Colonic mucosa (tissue), 4 donors: Measurements from ENCODE around the gene PLCH1. TPM values are rescaled to one million over a fixed set of nuclear protein-coding genes. Genes with fewer than 3 reads are reported as not detected.
"Not testable (repeated sequence)": the region's sequence is repeated elsewhere in the genome, so short reads cannot be mapped to it uniquely, and the experiment has no call there.

ENCODE experiments used
- DNase-seq: peaks from one replicate; pipeline ENCODE4 v3.0.0-alpha.2; 2020
- H3K27ac ChIP-seq: fragments of 200-600 bp; one replicate; pipeline ENCODE4 v1.8.0; 2021
- H3K27me3 ChIP-seq: fragments of 200-600 bp; one replicate; pipeline ENCODE4 v1.8.0; 2021
- H3K36me3 ChIP-seq: fragments of 200-600 bp; one replicate; pipeline ENCODE4 v1.8.0; 2021
- H3K4me1 ChIP-seq: fragments of 200-600 bp; one replicate; pipeline ENCODE4 v1.8.0; 2021; ENCODE audit warnings: mild to moderate bottlenecking
- H3K4me3 ChIP-seq: fragments of 200-600 bp; one replicate; pipeline ENCODE4 v1.8.0; 2021
- H3K9ac ChIP-seq, 2 donors: one replicate each; pipeline ENCODE4 v1.7.0; 2013; ENCODE audit warnings: control low read depth in 2 of 2, low read depth in 2 of 2, low read length in 2 of 2
- H3K9me3 ChIP-seq: fragments of 200-600 bp; one replicate; pipeline ENCODE4 v1.8.0; 2021
- CTCF ChIP-seq: fragments of 200-600 bp; IDR thresholded peaks from one replicate; pipeline ENCODE4 v1.8.0; 2022; ENCODE audit warnings: antibody characterized with exemption, mild to moderate bottlenecking
- intact Hi-C: fragments of 100-400 bp; cut with DNase I; formaldehyde crosslinking; loops from one replicate; pipeline ENCODE4 v1.14.1; 2022
- total RNA-seq, 2 donors: library from RNA; stranded (reverse); fragmentation: NEBNext Ultra II Directional in 1 of 2; extraction: Animal tissue kit (Norgen Biotek cat#: 25700) in 1 of 2; gene quantifications; one replicate each; pipeline ENCODE4 v1.2.1, GENCODE V29; 2021
- donor health status: healthy.
- donor health status: DM: no; HTN: no; CAD: no.
- donor health status: DM: no; HTN: no; CAD: no.

PLCH1 gene
- total RNA-seq, 2 donors from 2014 or later = 8.2 to 11.0 TPM

GRCh38 chr3:155407331-155407730, 337.5 kb downstream of the PLCH1 start:
- H3K9me3 ChIP-seq = no peaks in the 10 kb centered on the region
- no peak overlapping the region for H3K9ac ChIP-seq
- H3K4me1 ChIP-seq = no peaks in the 10 kb centered on the region
- no peak overlapping the region for H3K27ac ChIP-seq
- no peaks in the 10 kb centered on the region for H3K36me3 ChIP-seq
- TF ChIP-seq CTCF = no peak
- H3K4me3 ChIP-seq = no peak overlapping the region
- intact Hi-C loops = no loop called here
- H3K27me3 ChIP-seq = no peaks in the 10 kb centered on the region
- DNase-seq = no peak

- TF ChIP-seq CTCF = no peak
- no peak overlapping the region for H3K9ac ChIP-seq
- intact Hi-C loops = no loop called here
- no peaks in the 10 kb centered on the region for H3K36me3 ChIP-seq
- H3K27ac ChIP-seq = no peak overlapping the region
- no peak overlapping the region for H3K4me3 ChIP-seq
- no peaks in the 10 kb centered on the region for H3K9me3 ChIP-seq
- H3K27me3 ChIP-seq = no peaks in the 10 kb centered on the region
- H3K4me1 ChIP-seq = no peaks in the 10 kb centered on the region
- no peak for DNase-seq
Observed at GRCh38 chr3:155404486-155404885, 340.4 kb downstream of the PLCH1 start.

- intact Hi-C loops = no loop called here
- no peak for TF ChIP-seq CTCF
Observed at GRCh38 chr3:155402656-155403055, 342.2 kb downstream of the PLCH1 start.

GRCh38 chr3:155398046-155398445, 346.8 kb downstream of the PLCH1 start:
- Histone ChIP-seq H3K4me1 (no peaks in the 10 kb centered on the region), H3K27me3 (no peaks in the 10 kb centered on the region), H3K27ac (no peak overlapping the region), H3K9ac (no peak overlapping the region), H3K9me3 (no peaks in the 10 kb centered on the region), H3K4me3 (no peak overlapping the region), H3K36me3 (no peaks in the 10 kb centered on the region)
- no peak for TF ChIP-seq CTCF
- intact Hi-C loops = no loop called here
- DNase-seq = no peak

More at GRCh38 chr3:155402656-155403055, 342.2 kb downstream of the PLCH1 start:
- no peak for DNase-seq
- H3K4me1 ChIP-seq = no peaks in the 10 kb centered on the region
- H3K36me3 ChIP-seq = no peaks in the 10 kb centered on the region
- H3K27me3 ChIP-seq = no peaks in the 10 kb centered on the region
- H3K4me3 ChIP-seq = no peak overlapping the region
- H3K9ac ChIP-seq = no peak overlapping the region
- H3K27ac ChIP-seq = no peak overlapping the region
- H3K9me3 ChIP-seq = no peaks in the 10 kb centered on the region

GRCh38 chr3:155394896-155395295, 350.0 kb downstream of the PLCH1 start:
- intact Hi-C loops, H3K9me3 ChIP-seq, H3K9ac ChIP-seq, H3K4me1 ChIP-seq, H3K27me3 ChIP-seq, H3K27ac ChIP-seq, H3K36me3 ChIP-seq, DNase-seq, H3K4me3 ChIP-seq: not testable (repeated sequence)

GRCh38 chr3:155394240-155394639, 350.6 kb downstream of the PLCH1 start:
- H3K4me1 ChIP-seq = no peaks in the 10 kb centered on the region
- H3K9me3 ChIP-seq = no peaks in the 10 kb centered on the region
- H3K27ac ChIP-seq = no peak overlapping the region
- H3K36me3 ChIP-seq = no peaks in the 10 kb centered on the region
- DNase-seq = no peak
- no peaks in the 10 kb centered on the region for H3K27me3 ChIP-seq
- TF ChIP-seq CTCF = no peak
- no peak overlapping the region for H3K9ac ChIP-seq
- intact Hi-C loops = no loop called here
- H3K4me3 ChIP-seq = no peak overlapping the region
